ENCODE data around the gene HAGH. TPM values are rescaled to one million over a fixed set of nuclear protein-coding genes. Genes with fewer than 3 reads are reported as not detected.
A peak's percentile ranks its signal among the peaks of the same experiment; 100 is the strongest.
"Not testable (repeated sequence)": the region's sequence is repeated elsewhere in the genome, so short reads cannot be mapped to it uniquely, and the experiment has no call there.

The HAGH gene
- 28.9 and 32.9 TPM in 2 replicates for total RNA-seq

- H3K27me3 ChIP-seq (ENCODE audit: insufficient read depth, low read length) = no peaks in the 10 kb centered on the region
- H4K20me1 ChIP-seq (ENCODE audit: insufficient read depth, low read length) = peaks cover 18% of the 10 kb centered on the region
- peak within 1 kb of the TSS; percentile 99 for H3K4me3 ChIP-seq (ENCODE audit: insufficient read depth, low read length)
- peak; percentile 100 for DNase-seq (ENCODE audit: insufficient read length, low spot score, missing footprints)
- peaks cover 61% of the 10 kb centered on the region for H3K79me2 ChIP-seq (ENCODE audit: insufficient read depth, low read length)
- peak within 1 kb of the TSS; percentile 93 for H3K4me2 ChIP-seq (ENCODE audit: insufficient read depth, low read length)
- H3K27ac ChIP-seq (ENCODE audit: low read depth, low read length) = peak within 1 kb of the TSS; percentile 62
- H3K9me3 ChIP-seq (ENCODE audit: low read depth, low read length) = no peaks in the 10 kb centered on the region
- TF ChIP-seq, protein P1, sequence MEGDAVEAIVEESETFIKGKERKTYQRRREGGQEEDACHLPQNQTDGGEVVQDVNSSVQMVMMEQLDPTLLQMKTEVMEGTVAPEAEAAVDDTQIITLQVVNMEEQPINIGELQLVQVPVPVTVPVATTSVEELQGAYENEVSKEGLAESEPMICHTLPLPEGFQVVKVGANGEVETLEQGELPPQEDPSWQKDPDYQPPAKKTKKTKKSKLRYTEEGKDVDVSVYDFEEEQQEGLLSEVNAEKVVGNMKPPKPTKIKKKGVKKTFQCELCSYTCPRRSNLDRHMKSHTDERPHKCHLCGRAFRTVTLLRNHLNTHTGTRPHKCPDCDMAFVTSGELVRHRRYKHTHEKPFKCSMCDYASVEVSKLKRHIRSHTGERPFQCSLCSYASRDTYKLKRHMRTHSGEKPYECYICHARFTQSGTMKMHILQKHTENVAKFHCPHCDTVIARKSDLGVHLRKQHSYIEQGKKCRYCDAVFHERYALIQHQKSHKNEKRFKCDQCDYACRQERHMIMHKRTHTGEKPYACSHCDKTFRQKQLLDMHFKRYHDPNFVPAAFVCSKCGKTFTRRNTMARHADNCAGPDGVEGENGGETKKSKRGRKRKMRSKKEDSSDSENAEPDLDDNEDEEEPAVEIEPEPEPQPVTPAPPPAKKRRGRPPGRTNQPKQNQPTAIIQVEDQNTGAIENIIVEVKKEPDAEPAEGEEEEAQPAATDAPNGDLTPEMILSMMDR (IDR thresholded peaks at IDR 0.05; ENCODE audit: extremely low read depth, low read depth, low read length) = no peak
- H3K36me3 ChIP-seq (ENCODE audit: insufficient read depth, low read length) = peaks cover 10% of the 10 kb centered on the region
- peak within 1 kb of the TSS; percentile 100 for H2AFZ ChIP-seq (ENCODE audit: low read length)
- H3K4me1 ChIP-seq (ENCODE audit: insufficient read depth, low read length) = peaks cover 25% of the 10 kb centered on the region
Measured at GRCh38 chr16:1826691-1827573, at the start of gene HAGH, which contains the start of gene FAHD1. HAGH (minus strand) TSS chr16:1826825; CDS start chr16:1826787, 38 bp downstream. FAHD1 (plus strand) TSS chr16:1827206; CDS start chr16:1827239, 33 bp downstream.

- H3K79me2 ChIP-seq (ENCODE audit: insufficient read depth, low read length); H3K4me2 ChIP-seq (ENCODE audit: insufficient read depth, low read length): not testable (repeated sequence)
- H3K27me3 ChIP-seq (ENCODE audit: insufficient read depth, low read length) = peaks cover 41% of the 10 kb centered on the region
Measured at GRCh38 chr16:1876066-1876465, 49.4 kb upstream of the HAGH start.

GRCh38 chr16:1874854-1875253 is 48.2 kb upstream of the HAGH start:
- H3K4me3 ChIP-seq (ENCODE audit: insufficient read depth, low read length) = no peak overlapping the region
- H3K27me3 ChIP-seq (ENCODE audit: insufficient read depth, low read length) = peaks cover 41% of the 10 kb centered on the region
- no peak overlapping the region for H3K27ac ChIP-seq (ENCODE audit: low read depth, low read length)
- peaks cover 8% of the 10 kb centered on the region for H3K4me1 ChIP-seq (ENCODE audit: insufficient read depth, low read length)
- no peaks in the 10 kb centered on the region for H3K9me3 ChIP-seq (ENCODE audit: low read depth, low read length)
- no peak for DNase-seq (ENCODE audit: insufficient read length, low spot score, missing footprints)
- no peaks in the 10 kb centered on the region for H4K20me1 ChIP-seq (ENCODE audit: insufficient read depth, low read length)
- TF ChIP-seq, protein P1 (IDR thresholded peaks at IDR 0.05; ENCODE audit: extremely low read depth, low read depth, low read length) = no peak
- H3K36me3 ChIP-seq (ENCODE audit: insufficient read depth, low read length) = no peaks in the 10 kb centered on the region
- no peak overlapping the region for H2AFZ ChIP-seq (ENCODE audit: low read length)
- no peak overlapping the region for H3K4me2 ChIP-seq (ENCODE audit: insufficient read depth, low read length)
- H3K79me2 ChIP-seq (ENCODE audit: insufficient read depth, low read length) = no peaks in the 10 kb centered on the region

More at GRCh38 chr16:1876066-1876465, 49.4 kb upstream of the HAGH start:
- not testable (repeated sequence) for H3K4me3 ChIP-seq (ENCODE audit: insufficient read depth, low read length); H4K20me1 ChIP-seq (ENCODE audit: insufficient read depth, low read length); H3K9me3 ChIP-seq (ENCODE audit: low read depth, low read length); H3K36me3 ChIP-seq (ENCODE audit: insufficient read depth, low read length); DNase-seq (ENCODE audit: insufficient read length, low spot score, missing footprints); H2AFZ ChIP-seq (ENCODE audit: low read length); H3K4me1 ChIP-seq (ENCODE audit: insufficient read depth, low read length); H3K27ac ChIP-seq (ENCODE audit: low read depth, low read length)

- Histone ChIP-seq H3K4me1 (ENCODE audit: insufficient read depth, low read length) (peaks cover 8% of the 10 kb centered on the region), H3K4me2 (ENCODE audit: insufficient read depth, low read length) (peak within 1 kb of the TSS; percentile 55), H3K27ac (ENCODE audit: low read depth, low read length) (no peak within 1 kb of the TSS), H3K79me2 (ENCODE audit: insufficient read depth, low read length) (no peaks in the 10 kb centered on the region), H3K27me3 (ENCODE audit: insufficient read depth, low read length) (peaks cover 27% of the 10 kb centered on the region), H3K4me3 (ENCODE audit: insufficient read depth, low read length) (peak within 1 kb of the TSS; percentile 39), H2AFZ (ENCODE audit: low read length) (peak within 1 kb of the TSS; percentile 15), H3K9me3 (ENCODE audit: low read depth, low read length) (no peaks in the 10 kb centered on the region), H4K20me1 (ENCODE audit: insufficient read depth, low read length) (no peaks in the 10 kb centered on the region), H3K36me3 (ENCODE audit: insufficient read depth, low read length) (no peaks in the 10 kb centered on the region)
- DNase-seq (ENCODE audit: insufficient read length, low spot score, missing footprints) = no peak
- TF ChIP-seq, protein P1 (IDR thresholded peaks at IDR 0.05; ENCODE audit: extremely low read depth, low read depth, low read length) = no peak
Measured at GRCh38 chr16:1871974-1872635, 45.5 kb upstream of the HAGH start, which contains the start of gene MEIOB. MEIOB (minus strand) TSS chr16:1872164; CDS start chr16:1868175, 3,989 bp downstream.

All from osteoblast (primary cell).